Smooth muscle cell of the brain vasculature (primary cell): ENCODE measurements around the gene HOXA13.
A peak's percentile ranks its signal among the peaks of the same experiment; 100 is the strongest.

Source experiments
- DNase-seq: peaks from one replicate; pipeline ENCODE4 v3.0.0-alpha.2; 2012; ENCODE audit warnings: low read depth, low spot score

Gene HOXA13

GRCh38 chr7:27207348-27207985 is 7.6 kb upstream of the HOXA13 start:
- no peak for DNase-seq

- no peak for DNase-seq
Measured at GRCh38 chr7:27205325-27206280, 5.7 kb upstream of the HOXA13 start.

GRCh38 chr7:27204851-27205322 is 5.0 kb upstream of the HOXA13 start:
- no peak for DNase-seq

- DNase-seq, result no peak
Measured at GRCh38 chr7:27203964-27204594, 4.2 kb upstream of the HOXA13 start.

GRCh38 chr7:27203365-27203953 is 3.6 kb upstream of the HOXA13 start:
- DNase-seq, result no peak

GRCh38 chr7:27202862-27203134 is 2.9 kb upstream of the HOXA13 start:
- DNase-seq, result no peak

- DNase-seq, result no peak
Measured at GRCh38 chr7:27202018-27202861, 2.3 kb upstream of the HOXA13 start.

- no peak for DNase-seq
Measured at GRCh38 chr7:27201580-27202017, 1.7 kb upstream of the HOXA13 start.

- no peak for DNase-seq
Measured at GRCh38 chr7:27200761-27201579, 1.1 kb upstream of the HOXA13 start.

GRCh38 chr7:27198871-27199801 is 755 bp downstream of the HOXA13 start:
- DNase-seq, result no peak

GRCh38 chr7:27198138-27198841 is 1.6 kb downstream of the HOXA13 start:
- no peak for DNase-seq

- no peak for DNase-seq
Measured at GRCh38 chr7:27197137-27198042, 2.5 kb downstream of the HOXA13 start.

GRCh38 chr7:27196287-27196767 is 3.6 kb downstream of the HOXA13 start:
- DNase-seq, result peak; percentile 51

- DNase-seq, result no peak
Measured at GRCh38 chr7:27194686-27195379, 5.1 kb downstream of the HOXA13 start.

- no peak for DNase-seq
Measured at GRCh38 chr7:27194002-27194352, 5.9 kb downstream of the HOXA13 start.

GRCh38 chr7:27193335-27194001 is 6.4 kb downstream of the HOXA13 start:
- no peak for DNase-seq
